HepG2 (cell line): ENCODE measurements around the gene TJP1. TPM values are rescaled to one million over a fixed set of nuclear protein-coding genes. Genes with fewer than 3 reads are reported as not detected.

Experiments
- ATAC-seq: fragments of 200-7000 bp; cut with Tn5 transposase; 3 replicates; pipeline ENCODE4 v1.9.1; 2020; ENCODE audit warnings: mild to moderate bottlenecking, moderate library complexity
- BruUV-seq: library from RNA; stranded (reverse); fragments of 400-500 nt; replicated peaks from 2 replicates; lab custom pipeline; 2021; lab: Mats Ljungman, UMichigan
- CTCF ChIA-PET: fragments of 300-600 bp; formaldehyde crosslinking; extraction: SDS; loops from one replicate; lab custom pipeline; 2021; ENCODE audit warnings: low total read pairs, inconsistent platforms, low intra/inter-chr PET ratio; lab: Yijun Ruan, JAX
- POLR2A ChIA-PET: fragments of 350-600 bp; sonication (Branson Sonifier 250); formaldehyde crosslinking; loops from one replicate; lab custom pipeline; 2020; ENCODE audit warnings: antibody characterized with exemption, inconsistent platforms; lab: Yijun Ruan, JAX
- DNase-seq: peaks from one replicate; pipeline ENCODE4 v3.0.0-alpha.2; 2015; ENCODE audit warnings: low spot score
- FAIRE-seq: peaks from 3 replicates; lab custom pipeline; 2011; peaks lifted over from hg19 to GRCh38; lab: Jason Lieb, UNC
- H2AFZ ChIP-seq: one replicate; pipeline ENCODE4 v1.6.1; 2011; ENCODE audit warnings: low read length, inconsistent platforms
- H3K27ac ChIP-seq: fragments of 300-600 bp; 3 replicates; pipeline ENCODE4 v1.8.0; 2011; ENCODE audit warnings: mixed run types, mild to moderate bottlenecking, mixed read lengths, low read length, inconsistent platforms; ENCODE audit not compliant: insufficient read depth; ENCODE audit errors: extremely low read length
- H3K27me3 ChIP-seq, 2 experiments: fragments of 200-600 bp in 1 of 2; 2 replicates in 1 of 2; 3 replicates in 1 of 2; pipeline versions ENCODE4 v1.6.0 to v1.8.0; 2011; ENCODE audit warnings: low read length in 2 of 2, mild to moderate bottlenecking in 2 of 2, moderate library complexity in 2 of 2, inconsistent platforms in 1 of 2; ENCODE audit not compliant: insufficient read depth in 2 of 2, control insufficient read depth in 1 of 2
- H3K36me3 ChIP-seq, 2 experiments: fragments of 200-600 bp in 1 of 2; replicated peaks in 1 of 2; 2 replicates in 1 of 2; 3 replicates in 1 of 2; pipeline versions ENCODE4 v1.5.1 to v1.8.0; 2011; ENCODE audit warnings: low read length in 2 of 2, inconsistent platforms in 1 of 2; ENCODE audit not compliant: insufficient read depth in 2 of 2, control insufficient read depth in 1 of 2
- H3K4me1 ChIP-seq: 2 replicates; pipeline ENCODE4 v1.5.1; 2012; ENCODE audit warnings: low read length, inconsistent platforms; ENCODE audit not compliant: insufficient read depth
- H3K4me2 ChIP-seq: 2 replicates; pipeline ENCODE4 v1.6.0; 2011; ENCODE audit warnings: low read depth, low read length, inconsistent platforms
- H3K4me3 ChIP-seq, 3 experiments: fragments of 200-600 bp in 1 of 3; sonication (generic), shearing (Covaris generic) in 1 of 3; replicated peaks in 1 of 3; 2 replicates each; pipeline ENCODE4 v1.5.1; 2011 to 2016; ENCODE audit warnings: low read length in 3 of 3, inconsistent platforms in 2 of 3, low read depth in 2 of 3, mild to moderate bottlenecking in 2 of 3, control low read depth in 1 of 3, mixed read lengths in 1 of 3; ENCODE audit not compliant: insufficient read depth in 1 of 3
- H3K79me2 ChIP-seq: one replicate; pipeline ENCODE4 v1.6.1; 2011; ENCODE audit warnings: low read length, inconsistent platforms; ENCODE audit not compliant: insufficient read depth
- H3K9ac ChIP-seq: 2 replicates; pipeline ENCODE4 v1.6.0; 2011; ENCODE audit warnings: mild to moderate bottlenecking, low read depth, low read length, inconsistent platforms; ENCODE audit not compliant: insufficient read depth
- H3K9me3 ChIP-seq: 2 replicates; pipeline ENCODE4 v1.5.1; 2012; ENCODE audit warnings: mild to moderate bottlenecking, low read length
- H4K20me1 ChIP-seq: 2 replicates; pipeline ENCODE4 v1.6.0; 2011; ENCODE audit warnings: inconsistent platforms, mild to moderate bottlenecking, low read length, moderate library complexity; ENCODE audit not compliant: insufficient read depth
- ADNP ChIP-seq: sonication (generic); formaldehyde crosslinking; IDR thresholded peaks from 2 replicates; pipeline ENCODE4 v1.4.0; 2020; ENCODE audit warnings: missing genetic modification reagents
- NFKB2 ChIP-seq: sonication (generic); formaldehyde crosslinking; IDR thresholded peaks from 2 replicates; pipeline ENCODE4 v1.4.0; 2020; ENCODE audit warnings: missing genetic modification reagents, borderline replicate concordance
- ZNF232 ChIP-seq: sonication (generic); formaldehyde crosslinking; IDR thresholded peaks from 2 replicates; pipeline ENCODE4 v1.4.0; 2020; ENCODE audit warnings: missing genetic modification reagents, borderline replicate concordance
- WGBS: methylation state at CpG from one replicate; pipeline ENCODE4 v1.1.6; 2017; ENCODE audit warnings: low lambda C conversion rate; 5-methylcytosine and 5-hydroxymethylcytosine counted together
- in situ Hi-C: cut with HindIII; loops from 2 replicates; pipeline ENCODE4 v1.10.0; 2017; ENCODE audit warnings: low pct_unique_long_range_greater_than_20kb; ENCODE audit not compliant: extremely low pct_ligation_motif_present
- intact Hi-C: fragments of 100-400 bp; cut with micrococcal nuclease; formaldehyde crosslinking; loops from one replicate; pipeline ENCODE4 v1.10.0; 2022; ENCODE audit not compliant: unreplicated experiment
- polyA plus RNA-seq, 8 experiments: library from polyadenylated mRNA; depleted of rRNA in 3 of 8; stranded (reverse) in 7 of 8; unstranded in 1 of 8; fragments of >200 nt; fragmentation: Illumina TruSeq in 4 of 8; extraction: Trizol in 4 of 8; gene quantifications; 2 replicates each; pipeline versions ENCODE4 v1.2.1 to v1.2.3, GENCODE V29; 2011 to 2016; ENCODE audit warnings: low read depth in 4 of 8, missing spikeins in 1 of 8, mixed read lengths in 1 of 8; ENCODE audit not compliant: insufficient read depth in 1 of 8
- total RNA-seq, 5 experiments: library from RNA; depleted of rRNA; stranded (reverse); fragments of >200 nt; fragmentation: Illumina TruSeq; extraction: Trizol; gene quantifications; 2 replicates each; pipeline ENCODE4 v1.2.3, GENCODE V29; 2016; ENCODE audit warnings: low read depth in 1 of 5

Gene TJP1
- total and polyA plus RNA-seq, 2 of the 13 experiments (the other 11 are each of a cell fraction or from before 2014, with no cell fraction given) = 25.9 to 27.1 TPM

GRCh38 chr15:29870495-29871151 is 48.4 kb upstream of the TJP1 start:
- Histone ChIP-seq H3K4me1 (no peaks in the 10 kb centered on the region), H3K27ac (no peak overlapping the region)
- POLR2A ChIA-PET = no interaction called here
- no TSS peak for BruUV-seq
- TF ChIP-seq ZNF232 (CRISPR knock-in tag) (no peak), NFKB2 (CRISPR knock-in tag) (no peak)
- TF ChIP-seq, all 625 proteins: peak for 0
- in situ Hi-C loops (no loop called here), intact Hi-C loops (no loop called here)
- DNase-seq (no peak), FAIRE-seq (no peak), ATAC-seq (no peak)
- Histone ChIP-seq H3K4me2 (no peak overlapping the region), H3K27me3 (peaks cover 1 to 21% of the 10 kb centered on the region in 2 experiments), H3K9me3 (no peaks in the 10 kb centered on the region), H3K36me3 (no peaks in the 10 kb centered on the region), H3K4me3 (no peak overlapping the region), H3K79me2 (no peaks in the 10 kb centered on the region), H3K9ac (no peak overlapping the region), H2AFZ (no peak overlapping the region), H4K20me1 (no peaks in the 10 kb centered on the region; the same call in 1 of the 2 replicates)
- CTCF ChIA-PET = no interaction called here
- WGBS = 45% methylated on average over 10 of the region's 11 CpGs

DNA sequence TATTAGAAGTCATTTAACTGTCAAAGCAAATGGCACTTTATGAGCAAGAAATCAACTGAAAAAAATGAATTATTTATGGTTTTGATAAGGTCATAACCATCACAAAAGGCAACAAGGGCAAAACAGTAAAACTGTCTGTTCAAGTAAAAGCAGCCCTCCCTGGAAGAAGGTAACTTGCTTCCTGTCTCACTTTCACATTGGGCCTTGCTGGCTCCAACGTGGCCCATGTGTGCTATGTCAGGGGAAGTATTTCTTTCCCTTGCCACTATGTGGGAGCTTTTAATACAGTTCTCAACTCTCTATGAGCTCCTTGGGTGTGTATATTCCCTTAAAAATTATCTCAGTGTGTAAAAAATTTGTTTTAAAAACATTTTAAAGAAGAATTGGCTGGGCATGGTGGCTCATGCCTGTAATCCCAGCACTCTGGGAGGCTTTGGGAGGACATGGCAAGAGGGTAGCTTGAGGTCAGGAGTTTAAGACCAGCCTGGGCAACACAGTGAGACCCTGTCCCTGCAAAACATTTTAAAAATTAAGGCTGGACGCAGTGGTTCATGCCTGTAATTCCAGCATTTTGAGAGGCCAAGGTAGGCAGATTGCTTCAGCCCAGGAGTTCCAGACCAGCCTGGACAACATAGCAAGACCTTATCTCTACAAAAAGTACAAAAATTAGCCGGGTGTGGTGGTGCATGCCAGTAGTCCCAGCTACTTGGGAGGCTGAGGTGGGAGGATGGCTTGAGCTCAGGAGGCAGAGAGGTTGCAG is 45.2 kb upstream of the TJP1 start:
- no TSS peak for BruUV-seq
- H3K27me3 ChIP-seq = peaks cover 1 to 18% of the 10 kb centered on the region in 2 experiments
- ATAC-seq = no peak
- no peak for TF ChIP-seq ADNP (CRISPR knock-in tag)
- TF ChIP-seq, all 625 proteins: peak for 0
- Histone ChIP-seq H3K36me3 (no peaks in the 10 kb centered on the region), H3K79me2 (no peaks in the 10 kb centered on the region), H3K9ac (no peak overlapping the region), H3K4me1 (no peaks in the 10 kb centered on the region), H3K9me3 (no peaks in the 10 kb centered on the region), H3K4me3 (no peak overlapping the region), H4K20me1 (no peaks in the 10 kb centered on the region; the same call in 1 of the 2 replicates), H3K4me2 (no peak overlapping the region), H2AFZ (no peak overlapping the region), H3K27ac (no peak overlapping the region)
- DNase-seq (no peak), FAIRE-seq (no peak)
- ChIA-PET CTCF (no interaction called here), POLR2A (no interaction called here)
- 11% methylated on average over 3 of the region's 3 CpGs for WGBS
- in situ Hi-C loops (no loop called here), intact Hi-C loops (no loop called here)
